HepG2 (cell line): ENCODE results near the gene DCC. TPM values are rescaled to one million over a fixed set of nuclear protein-coding genes. Genes with fewer than 3 reads are reported as not detected.

Experiments used
- ATAC-seq: fragments of 200-7000 bp; cut with Tn5 transposase; 3 replicates; pipeline ENCODE4 v1.9.1; 2020; ENCODE audit warnings: mild to moderate bottlenecking, moderate library complexity
- BruUV-seq: library from RNA; stranded (reverse); fragments of 400-500 nt; replicated peaks from 2 replicates; lab custom pipeline; 2021; lab: Mats Ljungman, UMichigan
- CTCF ChIA-PET: fragments of 300-600 bp; formaldehyde crosslinking; extraction: SDS; loops from one replicate; lab custom pipeline; 2021; ENCODE audit warnings: low total read pairs, inconsistent platforms, low intra/inter-chr PET ratio; lab: Yijun Ruan, JAX
- POLR2A ChIA-PET: fragments of 350-600 bp; sonication (Branson Sonifier 250); formaldehyde crosslinking; loops from one replicate; lab custom pipeline; 2020; ENCODE audit warnings: antibody characterized with exemption, inconsistent platforms; lab: Yijun Ruan, JAX
- DNase-seq: peaks from one replicate; pipeline ENCODE4 v3.0.0-alpha.2; 2015; ENCODE audit warnings: low spot score
- FAIRE-seq: peaks from 3 replicates; lab custom pipeline; 2011; peaks lifted over from hg19 to GRCh38; lab: Jason Lieb, UNC
- H2AFZ ChIP-seq: one replicate; pipeline ENCODE4 v1.6.1; 2011; ENCODE audit warnings: low read length, inconsistent platforms
- H3K27ac ChIP-seq: fragments of 300-600 bp; 3 replicates; pipeline ENCODE4 v1.8.0; 2011; ENCODE audit warnings: mixed run types, mild to moderate bottlenecking, mixed read lengths, low read length, inconsistent platforms; ENCODE audit not compliant: insufficient read depth; ENCODE audit errors: extremely low read length
- H3K27me3 ChIP-seq, 2 experiments: fragments of 200-600 bp in 1 of 2; 2 replicates in 1 of 2; 3 replicates in 1 of 2; pipeline versions ENCODE4 v1.6.0 to v1.8.0; 2011; ENCODE audit warnings: low read length in 2 of 2, mild to moderate bottlenecking in 2 of 2, moderate library complexity in 2 of 2, inconsistent platforms in 1 of 2; ENCODE audit not compliant: insufficient read depth in 2 of 2, control insufficient read depth in 1 of 2
- H3K36me3 ChIP-seq, 2 experiments: fragments of 200-600 bp in 1 of 2; replicated peaks in 1 of 2; 2 replicates in 1 of 2; 3 replicates in 1 of 2; pipeline versions ENCODE4 v1.5.1 to v1.8.0; 2011; ENCODE audit warnings: low read length in 2 of 2, inconsistent platforms in 1 of 2; ENCODE audit not compliant: insufficient read depth in 2 of 2, control insufficient read depth in 1 of 2
- H3K4me1 ChIP-seq: 2 replicates; pipeline ENCODE4 v1.5.1; 2012; ENCODE audit warnings: low read length, inconsistent platforms; ENCODE audit not compliant: insufficient read depth
- H3K4me2 ChIP-seq: 2 replicates; pipeline ENCODE4 v1.6.0; 2011; ENCODE audit warnings: low read depth, low read length, inconsistent platforms
- H3K4me3 ChIP-seq, 3 experiments: fragments of 200-600 bp in 1 of 3; sonication (generic), shearing (Covaris generic) in 1 of 3; replicated peaks in 1 of 3; 2 replicates each; pipeline ENCODE4 v1.5.1; 2011 to 2016; ENCODE audit warnings: low read length in 3 of 3, inconsistent platforms in 2 of 3, low read depth in 2 of 3, mild to moderate bottlenecking in 2 of 3, control low read depth in 1 of 3, mixed read lengths in 1 of 3; ENCODE audit not compliant: insufficient read depth in 1 of 3
- H3K79me2 ChIP-seq: one replicate; pipeline ENCODE4 v1.6.1; 2011; ENCODE audit warnings: low read length, inconsistent platforms; ENCODE audit not compliant: insufficient read depth
- H3K9ac ChIP-seq: 2 replicates; pipeline ENCODE4 v1.6.0; 2011; ENCODE audit warnings: mild to moderate bottlenecking, low read depth, low read length, inconsistent platforms; ENCODE audit not compliant: insufficient read depth
- H3K9me3 ChIP-seq: 2 replicates; pipeline ENCODE4 v1.5.1; 2012; ENCODE audit warnings: mild to moderate bottlenecking, low read length
- H4K20me1 ChIP-seq: 2 replicates; pipeline ENCODE4 v1.6.0; 2011; ENCODE audit warnings: inconsistent platforms, mild to moderate bottlenecking, low read length, moderate library complexity; ENCODE audit not compliant: insufficient read depth
- KDM1A ChIP-seq: IDR thresholded peaks from 2 replicates; pipeline ENCODE4 v1.6.1; 2016; ENCODE audit warnings: missing compliant biosample characterization
- MIER3 ChIP-seq: IDR thresholded peaks from 2 replicates; pipeline ENCODE4 v1.6.1; 2016; ENCODE audit warnings: missing compliant biosample characterization, borderline replicate concordance
- PTBP1 ChIP-seq: fragments of 200-400 bp; formaldehyde crosslinking; IDR thresholded peaks from 2 replicates; pipeline ENCODE4 v1.6.1; 2018; ENCODE audit warnings: low read length, low read depth; ENCODE audit not compliant: poor library complexity, severe bottlenecking
- SRF ChIP-seq: IDR thresholded peaks from 2 replicates; pipeline ENCODE4 v1.6.1; 2011; ENCODE audit warnings: mild to moderate bottlenecking, low read depth, low read length, moderate library complexity
- TAF1 ChIP-seq: sonication (generic); formaldehyde crosslinking; IDR thresholded peaks from 2 replicates; pipeline ENCODE4 v1.4.0; 2020; ENCODE audit warnings: missing genetic modification reagents
- TFDP1 ChIP-seq: IDR thresholded peaks from 2 replicates; pipeline ENCODE4 v1.6.1; 2016; ENCODE audit warnings: missing compliant biosample characterization, missing genetic modification reagents, borderline replicate concordance
- ZMYM4 ChIP-seq: sonication (generic); formaldehyde crosslinking; IDR thresholded peaks from 2 replicates; pipeline ENCODE4 v1.8.1; 2023; ENCODE audit warnings: mild to moderate bottlenecking, missing genetic modification reagents
- ZNF136 ChIP-seq: sonication (generic); formaldehyde crosslinking; IDR thresholded peaks from 2 replicates; pipeline ENCODE4 v1.8.1; 2022; ENCODE audit warnings: low read depth, mild to moderate bottlenecking, moderate library complexity, missing genetic modification reagents
- in situ Hi-C: cut with HindIII; loops from 2 replicates; pipeline ENCODE4 v1.10.0; 2017; ENCODE audit warnings: low pct_unique_long_range_greater_than_20kb; ENCODE audit not compliant: extremely low pct_ligation_motif_present
- intact Hi-C: fragments of 100-400 bp; cut with micrococcal nuclease; formaldehyde crosslinking; loops from one replicate; pipeline ENCODE4 v1.10.0; 2022; ENCODE audit not compliant: unreplicated experiment
- polyA plus RNA-seq, 8 experiments: library from polyadenylated mRNA; depleted of rRNA in 3 of 8; stranded (reverse) in 7 of 8; unstranded in 1 of 8; fragments of >200 nt; fragmentation: Illumina TruSeq in 4 of 8; extraction: Trizol in 4 of 8; gene quantifications; 2 replicates each; pipeline versions ENCODE4 v1.2.1 to v1.2.3, GENCODE V29; 2011 to 2016; ENCODE audit warnings: low read depth in 4 of 8, missing spikeins in 1 of 8, mixed read lengths in 1 of 8; ENCODE audit not compliant: insufficient read depth in 1 of 8
- total RNA-seq, 5 experiments: library from RNA; depleted of rRNA; stranded (reverse); fragments of >200 nt; fragmentation: Illumina TruSeq; extraction: Trizol; gene quantifications; 2 replicates each; pipeline ENCODE4 v1.2.3, GENCODE V29; 2016; ENCODE audit warnings: low read depth in 1 of 5
- TF ChIP-seq, protein P1 (sequence below): sonication (generic); formaldehyde crosslinking; IDR thresholded peaks from 2 replicates; pipeline ENCODE4 v1.4.0; 2020; ENCODE audit warnings: low read depth, missing genetic modification reagents

The DCC gene
- total and polyA plus RNA-seq, 2 of the 13 experiments (the other 11 are each of a cell fraction or from before 2014, with no cell fraction given), result not detected

GRCh38 chr18:52615943-52616342 lies 275.9 kb downstream of the DCC start (continued):
- TF ChIP-seq KDM1A (CRISPR knock-in tag) (no peak), TFDP1 (CRISPR knock-in tag) (no peak), MIER3 (CRISPR knock-in tag) (no peak)

DNA sequence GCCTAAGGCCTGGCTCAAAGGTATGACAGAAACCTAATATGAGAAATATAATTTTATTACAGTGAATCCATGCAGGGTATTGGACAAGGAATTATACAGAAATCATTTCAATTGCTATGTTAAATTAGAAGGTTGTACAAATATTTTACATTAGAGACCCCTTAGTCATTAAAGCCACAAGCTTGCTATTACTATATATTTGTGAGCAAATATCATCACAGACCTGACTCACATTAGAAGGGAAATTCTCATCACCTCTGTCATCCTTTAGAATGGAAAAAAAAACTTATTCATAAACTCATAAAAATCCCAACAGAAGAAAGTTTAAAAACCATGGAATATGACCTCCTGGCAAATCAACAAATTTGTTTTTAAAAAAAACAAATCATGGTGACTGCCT lies 277.9 kb downstream of the DCC start:
- TF ChIP-seq ZNF136 (CRISPR knock-in tag) (no peak), ZMYM4 (CRISPR knock-in tag) (no peak), PTBP1 (no peak), TAF1 (no peak), SRF (no peak)
- TF ChIP-seq, protein P1, sequence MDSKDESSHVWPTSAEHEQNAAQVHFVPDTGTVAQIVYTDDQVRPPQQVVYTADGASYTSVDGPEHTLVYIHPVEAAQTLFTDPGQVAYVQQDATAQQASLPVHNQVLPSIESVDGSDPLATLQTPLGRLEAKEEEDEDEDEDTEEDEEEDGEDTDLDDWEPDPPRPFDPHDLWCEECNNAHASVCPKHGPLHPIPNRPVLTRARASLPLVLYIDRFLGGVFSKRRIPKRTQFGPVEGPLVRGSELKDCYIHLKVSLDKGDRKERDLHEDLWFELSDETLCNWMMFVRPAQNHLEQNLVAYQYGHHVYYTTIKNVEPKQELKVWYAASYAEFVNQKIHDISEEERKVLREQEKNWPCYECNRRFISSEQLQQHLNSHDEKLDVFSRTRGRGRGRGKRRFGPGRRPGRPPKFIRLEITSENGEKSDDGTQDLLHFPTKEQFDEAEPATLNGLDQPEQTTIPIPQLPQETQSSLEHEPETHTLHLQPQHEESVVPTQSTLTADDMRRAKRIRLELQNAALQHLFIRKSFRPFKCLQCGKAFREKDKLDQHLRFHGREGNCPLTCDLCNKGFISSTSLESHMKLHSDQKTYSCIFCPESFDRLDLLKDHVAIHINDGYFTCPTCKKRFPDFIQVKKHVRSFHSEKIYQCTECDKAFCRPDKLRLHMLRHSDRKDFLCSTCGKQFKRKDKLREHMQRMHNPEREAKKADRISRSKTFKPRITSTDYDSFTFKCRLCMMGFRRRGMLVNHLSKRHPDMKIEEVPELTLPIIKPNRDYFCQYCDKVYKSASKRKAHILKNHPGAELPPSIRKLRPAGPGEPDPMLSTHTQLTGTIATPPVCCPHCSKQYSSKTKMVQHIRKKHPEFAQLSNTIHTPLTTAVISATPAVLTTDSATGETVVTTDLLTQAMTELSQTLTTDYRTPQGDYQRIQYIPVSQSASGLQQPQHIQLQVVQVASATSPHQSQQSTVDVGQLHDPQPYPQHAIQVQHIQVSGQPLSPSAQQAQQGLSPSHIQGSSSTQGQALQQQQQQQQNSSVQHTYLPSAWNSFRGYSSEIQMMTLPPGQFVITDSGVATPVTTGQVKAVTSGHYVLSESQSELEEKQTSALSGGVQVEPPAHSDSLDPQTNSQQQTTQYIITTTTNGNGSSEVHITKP (CRISPR knock-in tag), result no peak

More for the DNA sequence above, 277.9 kb downstream of the DCC start:
- H3K4me1 ChIP-seq, result no peaks in the 10 kb centered on the region
- ChIA-PET CTCF (no interaction called here), POLR2A (no interaction called here)
- no peak for ATAC-seq
- no peak for FAIRE-seq
- H3K9me3 ChIP-seq, result no peaks in the 10 kb centered on the region
- H3K27me3 ChIP-seq, result no peaks in the 10 kb centered on the region
- in situ Hi-C loops, result no loop called here
- BruUV-seq, result no TSS peak
- no peak overlapping the region for H3K9ac ChIP-seq
- no peak overlapping the region for H3K4me2 ChIP-seq
- H3K4me3 ChIP-seq, result no peak overlapping the region
- H3K27ac ChIP-seq, result no peak overlapping the region
- H3K79me2 ChIP-seq, result no peaks in the 10 kb centered on the region
- H3K36me3 ChIP-seq, result no peaks in the 10 kb centered on the region
- no peak overlapping the region for H2AFZ ChIP-seq
- intact Hi-C loops, result no loop called here
- no peak for DNase-seq
- H4K20me1 ChIP-seq, result no peaks in the 10 kb centered on the region
